ENCODE data around the gene SRMS. TPM values are rescaled to one million over a fixed set of nuclear protein-coding genes. Genes with fewer than 3 reads are reported as not detected.

Gene SRMS
- polyA plus RNA-seq, 1 donor (not counting 4 experiments of a cell fraction or from before 2014, with no cell fraction given), result 0.10 TPM

DNA sequence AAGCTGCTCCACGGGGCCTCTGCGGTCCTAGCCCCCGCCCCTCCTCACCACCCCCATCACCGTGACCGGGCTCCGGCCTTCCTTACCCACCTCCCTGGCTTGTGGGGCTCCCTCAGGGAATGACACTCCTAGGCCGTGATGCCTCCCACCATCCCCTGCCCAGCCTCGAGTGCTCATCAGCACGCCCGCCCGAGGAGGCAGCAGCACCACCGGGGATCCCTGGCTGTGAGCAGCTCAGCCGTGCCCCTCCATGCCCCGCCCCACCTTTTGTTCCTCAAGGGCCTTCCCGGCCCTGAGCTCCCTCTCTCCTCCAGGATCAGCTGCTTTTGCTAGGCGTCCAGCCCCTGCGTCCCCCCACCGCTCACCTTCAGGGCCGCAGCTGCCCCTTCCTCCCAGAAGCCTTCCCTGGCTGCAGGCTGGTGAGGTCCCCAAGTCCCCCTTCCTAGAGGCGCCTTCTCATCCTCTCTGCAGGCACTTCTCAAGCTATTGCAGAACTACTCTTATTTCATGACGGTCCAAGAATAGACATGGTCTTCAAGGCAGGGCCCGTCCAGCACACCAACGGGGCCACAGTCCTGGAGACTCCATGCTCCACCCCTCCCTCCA, 9.4 kb upstream of the SRMS start:
- DNase-seq (ENCODE audit: low read depth, low spot score) (no peak), FAIRE-seq (no peak)
- Histone ChIP-seq H3K4me1 (ENCODE audit: control insufficient read depth, extremely low read depth, insufficient read depth, low read length) (peaks cover 16% of the 10 kb centered on the region), H3K4me2 (ENCODE audit: control insufficient read depth, extremely low read depth, insufficient read depth, low read depth, low read length) (no peak overlapping the region), H3K27ac (ENCODE audit: control insufficient read depth, insufficient read depth, low read length) (no peak overlapping the region), H4K20me1 (ENCODE audit: control insufficient read depth, extremely low read depth, insufficient read depth, low read length) (no peaks in the 10 kb centered on the region), H3K27me3 (ENCODE audit: control insufficient read depth, extremely low read depth, insufficient read depth, low read length) (no peaks in the 10 kb centered on the region), H3K9me3 (ENCODE audit: control insufficient read depth, low read depth, low read length) (no peaks in the 10 kb centered on the region), H3K9ac (ENCODE audit: control insufficient read depth, extremely low read depth, insufficient read depth, low read length) (no peak overlapping the region), H3K9me1 (ENCODE audit: control insufficient read depth, extremely low read depth, insufficient read depth, low read length) (no peaks in the 10 kb centered on the region), H3K36me3 (ENCODE audit: control insufficient read depth in 2 of 2, extremely low read depth in 1 of 2, insufficient read depth in 2 of 2, low read length in 2 of 2) (peaks cover 21 to 23% of the 10 kb centered on the region in 2 experiments), H3K4me3 (ENCODE audit: control insufficient read depth in 2 of 3, extremely low read depth in 1 of 3, insufficient read depth in 2 of 3, low read depth in 1 of 3, low read length in 3 of 3) (no peak overlapping the region), H2AFZ (ENCODE audit: control insufficient read depth, low read length) (no peak overlapping the region), H3K79me2 (ENCODE audit: control insufficient read depth, insufficient read depth, low read length) (no peaks in the 10 kb centered on the region)
- TF ChIP-seq EZH2 (IDR thresholded peaks at IDR 0.05; ENCODE audit: low read length) (no peak), CTCF (optimal IDR thresholded peaks at IDR 0.05 in 1 of 3, IDR thresholded peaks at IDR 0.05 in 1 of 3, conservative IDR thresholded peaks at IDR 0.05 in 1 of 3; ENCODE audit: extremely low read depth in 1 of 3, insufficient read depth in 2 of 3, low read length in 3 of 3) (no peak)
- dilution Hi-C loops (cut with MboI; ENCODE audit: extremely low pct_ligation_motif_present, low sequenced_read_pairs), result no loop called here

- Histone ChIP-seq H3K79me2 (ENCODE audit: control insufficient read depth, insufficient read depth, low read length) (no peaks in the 10 kb centered on the region), H3K9ac (ENCODE audit: control insufficient read depth, extremely low read depth, insufficient read depth, low read length) (no peak overlapping the region), H2AFZ (ENCODE audit: control insufficient read depth, low read length) (no peak overlapping the region), H3K4me2 (ENCODE audit: control insufficient read depth, extremely low read depth, insufficient read depth, low read depth, low read length) (no peak overlapping the region), H3K27me3 (ENCODE audit: control insufficient read depth, extremely low read depth, insufficient read depth, low read length) (no peaks in the 10 kb centered on the region), H3K9me1 (ENCODE audit: control insufficient read depth, extremely low read depth, insufficient read depth, low read length) (no peaks in the 10 kb centered on the region), H3K4me3 (ENCODE audit: control insufficient read depth in 2 of 3, extremely low read depth in 1 of 3, insufficient read depth in 2 of 3, low read depth in 1 of 3, low read length in 3 of 3) (no peak overlapping the region), H3K36me3 (ENCODE audit: control insufficient read depth in 2 of 2, extremely low read depth in 1 of 2, insufficient read depth in 2 of 2, low read length in 2 of 2) (peaks cover 13 to 14% of the 10 kb centered on the region in 2 experiments), H4K20me1 (ENCODE audit: control insufficient read depth, extremely low read depth, insufficient read depth, low read length) (no peaks in the 10 kb centered on the region), H3K9me3 (ENCODE audit: control insufficient read depth, low read depth, low read length) (no peaks in the 10 kb centered on the region), H3K4me1 (ENCODE audit: control insufficient read depth, extremely low read depth, insufficient read depth, low read length) (peaks cover 16% of the 10 kb centered on the region), H3K27ac (ENCODE audit: control insufficient read depth, insufficient read depth, low read length) (no peak overlapping the region)
- dilution Hi-C loops (cut with MboI; ENCODE audit: extremely low pct_ligation_motif_present, low sequenced_read_pairs), result no loop called here
- FAIRE-seq (no peak), DNase-seq (ENCODE audit: low read depth, low spot score) (no peak)
- no peak for TF ChIP-seq CTCF (optimal IDR thresholded peaks at IDR 0.05 in 1 of 3, IDR thresholded peaks at IDR 0.05 in 1 of 3, conservative IDR thresholded peaks at IDR 0.05 in 1 of 3; ENCODE audit: extremely low read depth in 1 of 3, insufficient read depth in 2 of 3, low read length in 3 of 3)
- TF ChIP-seq EZH2 (IDR thresholded peaks at IDR 0.05; ENCODE audit: low read length), result no peak
Measured at GRCh38 chr20:63555661-63556381, 8.3 kb upstream of the SRMS start.
